Measurements from ENCODE around the gene STX3.

DNA sequence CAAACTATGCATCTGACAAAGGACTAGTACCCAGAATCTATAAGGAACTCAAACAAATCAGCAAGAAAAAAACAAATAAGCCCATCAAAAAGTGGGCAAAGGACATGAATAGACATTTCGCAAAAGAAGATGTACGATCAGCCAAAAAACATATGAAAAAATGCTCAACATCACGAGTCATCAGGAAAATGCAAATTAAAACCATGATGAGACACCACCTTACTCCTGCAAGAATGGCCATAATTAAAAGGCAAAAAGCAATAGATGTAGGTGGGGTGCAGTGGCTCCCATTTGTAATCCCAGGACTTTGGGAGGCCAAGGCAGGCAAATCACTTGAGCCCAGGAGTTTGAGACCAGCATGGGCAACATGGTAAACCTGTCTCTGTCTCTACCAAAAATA, 31.1 kb upstream of the STX3 start:
- no peak for TF ChIP-seq PHF8 (conservative IDR thresholded peaks at IDR 0.05; ENCODE audit: low read depth, low read length)
- no peak for TF ChIP-seq CTCF (IDR thresholded peaks at IDR 0.05; ENCODE audit: control extremely low read depth in 1 of 3, insufficient read depth in 1 of 3, low read depth in 1 of 3, low read length in 3 of 3)
- TF ChIP-seq, protein P1, sequence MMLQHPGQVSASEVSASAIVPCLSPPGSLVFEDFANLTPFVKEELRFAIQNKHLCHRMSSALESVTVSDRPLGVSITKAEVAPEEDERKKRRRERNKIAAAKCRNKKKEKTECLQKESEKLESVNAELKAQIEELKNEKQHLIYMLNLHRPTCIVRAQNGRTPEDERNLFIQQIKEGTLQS (IDR thresholded peaks at IDR 0.05; ENCODE audit: insufficient read depth, low read depth, low read length): no peak
- no peak for TF ChIP-seq MAX (IDR thresholded peaks at IDR 0.05)
- no peak for TF ChIP-seq POLR2A (IDR thresholded peaks at IDR 0.05; ENCODE audit: control extremely low read depth in 1 of 2, low read depth in 2 of 2, low read length in 2 of 2)
- no peak for TF ChIP-seq SIN3A (conservative IDR thresholded peaks at IDR 0.05 in 1 of 2, IDR thresholded peaks at IDR 0.05 in 1 of 2; ENCODE audit: low read depth in 1 of 2, low read length in 2 of 2)
- TF ChIP-seq RFX5 (IDR thresholded peaks at IDR 0.05; ENCODE audit: borderline replicate concordance, low read depth, low read length): no peak
- no peak for TF ChIP-seq RBBP5 (IDR thresholded peaks at IDR 0.05; ENCODE audit: borderline replicate concordance, low read depth, low read length)
- TF ChIP-seq SP4 (IDR thresholded peaks at IDR 0.05; ENCODE audit: low read length): no peak
- no peak for TF ChIP-seq GABPA (IDR thresholded peaks at IDR 0.05; ENCODE audit: borderline replicate concordance, insufficient read depth, low read length)

All from H1 (cell line).